Neural progenitor cell (in vitro differentiated cells): ENCODE results near the gene DNM1L. TPM values are rescaled to one million over a fixed set of nuclear protein-coding genes. Genes with fewer than 3 reads are reported as not detected.

Experiments
- DNase-seq: peaks from one replicate; pipeline ENCODE4 v3.0.0-alpha.2; 2016; ENCODE audit warnings: low spot score
- H2AFZ ChIP-seq: fragments of 200-600 bp; sonication (generic); replicated peaks from 2 replicates; pipeline ENCODE4 v1.6.1; 2016; ENCODE audit warnings: antibody characterized with exemption
- H3F3A ChIP-seq: fragments of 200-600 bp; sonication (generic); 2 replicates; pipeline ENCODE4 v1.6.1; 2016; ENCODE audit warnings: antibody characterized with exemption, low read depth
- H3K27ac ChIP-seq: fragments of 200-600 bp; sonication (generic); 2 replicates; pipeline ENCODE4 v1.5.1; 2016; ENCODE audit warnings: mild to moderate bottlenecking
- H3K27me3 ChIP-seq: fragments of 200-600 bp; sonication (generic); 2 replicates; pipeline ENCODE4 v1.6.1; 2016; ENCODE audit warnings: mild to moderate bottlenecking, moderate library complexity
- H3K36me3 ChIP-seq: fragments of 200-600 bp; sonication (generic); 2 replicates; pipeline ENCODE4 v1.5.1; 2016
- H3K4me1 ChIP-seq: fragments of 200-600 bp; sonication (generic); 2 replicates; pipeline ENCODE4 v1.6.1; 2016; ENCODE audit warnings: mixed run types
- H3K4me2 ChIP-seq: fragments of 200-600 bp; sonication (generic); 2 replicates; pipeline ENCODE4 v1.6.1; 2016
- H3K4me3 ChIP-seq: fragments of 200-600 bp; sonication (generic); 2 replicates; pipeline ENCODE4 v1.5.1; 2016
- H3K79me2 ChIP-seq: fragments of 200-600 bp; sonication (generic); 2 replicates; pipeline ENCODE4 v1.6.1; 2016; ENCODE audit warnings: low read depth
- H3K9ac ChIP-seq: fragments of 200-600 bp; sonication (generic); 2 replicates; pipeline ENCODE4 v1.6.1; 2016
- H3K9me3 ChIP-seq: fragments of 200-600 bp; sonication (generic); 2 replicates; pipeline ENCODE4 v1.5.1; 2016; ENCODE audit warnings: low read depth
- H4K20me1 ChIP-seq: fragments of 200-600 bp; sonication (generic); 2 replicates; pipeline ENCODE4 v1.6.1; 2016; ENCODE audit warnings: low read depth
- H3K27ac Mint-ChIP-seq: 3 replicates; pipeline ENCODE4 v1.8.0; 2021; ENCODE audit warnings: mixed read lengths
- H3K27me3 Mint-ChIP-seq: 2 replicates; pipeline ENCODE4 v1.8.0; 2022; ENCODE audit warnings: low read depth, mild to moderate bottlenecking, inconsistent platforms, moderate library complexity, mixed read lengths; ENCODE audit not compliant: insufficient read depth
- H3K36me3 Mint-ChIP-seq: 3 replicates; pipeline ENCODE4 v1.8.0; 2021; ENCODE audit warnings: mixed read lengths
- H3K4me1 Mint-ChIP-seq: 3 replicates; pipeline ENCODE4 v1.8.0; 2021; ENCODE audit warnings: mixed read lengths
- H3K4me3 Mint-ChIP-seq: 3 replicates; pipeline ENCODE4 v1.8.0; 2021; ENCODE audit warnings: mild to moderate bottlenecking, moderate library complexity, mixed read lengths
- H3K9me3 Mint-ChIP-seq: 3 replicates; pipeline ENCODE4 v1.8.0; 2020; ENCODE audit warnings: mixed read lengths
- EZH2 ChIP-seq: fragments of 200-600 bp; sonication (generic); IDR thresholded peaks from 2 replicates; pipeline ENCODE4 v1.6.1; 2017; ENCODE audit warnings: antibody characterized with exemption, mild to moderate bottlenecking, moderate library complexity
- EZH2phosphoT487 ChIP-seq: fragments of 200-600 bp; sonication (generic); IDR thresholded peaks from 2 replicates; pipeline ENCODE4 v1.6.1; 2017; ENCODE audit warnings: antibody characterized with exemption
- total RNA-seq: library from RNA; depleted of rRNA; stranded (reverse); fragments of >200 nt; gene quantifications from 2 replicates; pipeline ENCODE4 v1.2.3, GENCODE V29; 2015; ENCODE audit warnings: low replicate concordance
- TF ChIP-seq, protein P1 (sequence below): fragments of 200-600 bp; sonication (generic); IDR thresholded peaks from 2 replicates; pipeline ENCODE4 v1.5.1; 2017; ENCODE audit warnings: antibody characterized with exemption, mild to moderate bottlenecking

Gene DNM1L
- total RNA-seq, 1 donor from 2014 or later = 133 TPM

DNA sequence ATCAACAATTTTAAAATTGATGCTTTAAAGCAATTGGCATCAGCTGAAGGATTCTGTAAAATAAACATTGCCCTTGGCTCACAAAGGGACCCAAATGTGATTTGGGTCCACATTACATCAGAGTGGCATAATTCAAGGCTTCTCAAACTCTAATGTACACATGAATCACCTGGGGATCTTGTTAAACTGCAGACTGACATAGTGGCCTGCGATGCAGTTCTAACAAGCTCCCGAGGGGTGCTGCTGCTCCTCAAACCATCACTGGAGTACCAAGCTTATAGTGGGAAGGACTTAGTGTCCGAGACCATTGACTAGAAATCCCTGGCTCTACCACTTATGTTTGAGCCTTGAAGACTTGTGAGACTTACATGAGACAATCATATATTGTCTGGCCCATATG, 31.8 kb upstream of the DNM1L start:
- TF ChIP-seq, protein P1, sequence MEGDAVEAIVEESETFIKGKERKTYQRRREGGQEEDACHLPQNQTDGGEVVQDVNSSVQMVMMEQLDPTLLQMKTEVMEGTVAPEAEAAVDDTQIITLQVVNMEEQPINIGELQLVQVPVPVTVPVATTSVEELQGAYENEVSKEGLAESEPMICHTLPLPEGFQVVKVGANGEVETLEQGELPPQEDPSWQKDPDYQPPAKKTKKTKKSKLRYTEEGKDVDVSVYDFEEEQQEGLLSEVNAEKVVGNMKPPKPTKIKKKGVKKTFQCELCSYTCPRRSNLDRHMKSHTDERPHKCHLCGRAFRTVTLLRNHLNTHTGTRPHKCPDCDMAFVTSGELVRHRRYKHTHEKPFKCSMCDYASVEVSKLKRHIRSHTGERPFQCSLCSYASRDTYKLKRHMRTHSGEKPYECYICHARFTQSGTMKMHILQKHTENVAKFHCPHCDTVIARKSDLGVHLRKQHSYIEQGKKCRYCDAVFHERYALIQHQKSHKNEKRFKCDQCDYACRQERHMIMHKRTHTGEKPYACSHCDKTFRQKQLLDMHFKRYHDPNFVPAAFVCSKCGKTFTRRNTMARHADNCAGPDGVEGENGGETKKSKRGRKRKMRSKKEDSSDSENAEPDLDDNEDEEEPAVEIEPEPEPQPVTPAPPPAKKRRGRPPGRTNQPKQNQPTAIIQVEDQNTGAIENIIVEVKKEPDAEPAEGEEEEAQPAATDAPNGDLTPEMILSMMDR = no peak
- no peak for TF ChIP-seq EZH2
- no peak for TF ChIP-seq EZH2phosphoT487
- H3K9me3 ChIP-seq = no peaks in the 10 kb centered on the region
- H3K79me2 ChIP-seq = no peaks in the 10 kb centered on the region
- H3F3A ChIP-seq = peaks cover 8% of the 10 kb centered on the region
- H3K9ac ChIP-seq = no peak overlapping the region
- peaks cover 6% of the 10 kb centered on the region for H3K36me3 ChIP-seq
- no peaks in the 10 kb centered on the region for H4K20me1 ChIP-seq
- H3K9me3 Mint-ChIP-seq = no peaks in the 10 kb centered on the region
- peaks cover 3% of the 10 kb centered on the region for H3K36me3 Mint-ChIP-seq
- H3K4me1 Mint-ChIP-seq = no peaks in the 10 kb centered on the region
- H3K27me3 ChIP-seq = no peaks in the 10 kb centered on the region
- no peak for DNase-seq
- H3K4me3 Mint-ChIP-seq = no peak overlapping the region
- no peak overlapping the region for H3K27ac ChIP-seq
- no peak overlapping the region for H3K27ac Mint-ChIP-seq
- H2AFZ ChIP-seq = no peak overlapping the region
- no peak overlapping the region for H3K4me3 ChIP-seq
- no peaks in the 10 kb centered on the region for H3K27me3 Mint-ChIP-seq
- H3K4me2 ChIP-seq = no peak overlapping the region
- H3K4me1 ChIP-seq = no peaks in the 10 kb centered on the region

DNA sequence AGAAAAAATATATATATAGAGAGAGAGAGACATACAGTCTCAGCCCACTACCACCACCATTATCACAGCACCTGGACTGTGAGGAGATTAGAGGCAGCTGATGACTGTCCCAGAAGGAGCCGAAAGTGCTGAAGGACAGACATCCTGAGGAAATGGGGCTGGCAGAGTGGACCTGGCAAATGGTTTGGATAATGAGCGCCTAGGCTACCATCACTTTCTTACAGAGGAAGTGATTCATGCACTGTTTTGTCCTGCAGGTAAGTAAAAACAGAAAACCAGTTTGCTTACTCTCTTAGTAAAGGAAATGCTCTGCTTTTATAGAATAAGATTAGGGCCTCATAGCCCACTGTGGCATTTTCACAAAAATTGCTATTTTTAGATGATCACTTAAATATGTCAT, 28.6 kb upstream of the DNM1L start:
- no peak overlapping the region for H3K27ac ChIP-seq
- Mint-ChIP-seq H3K36me3 (peaks cover 3% of the 10 kb centered on the region), H3K27ac (no peak overlapping the region), H3K27me3 (peaks cover 3% of the 10 kb centered on the region), H3K4me3 (no peak overlapping the region), H3K4me1 (no peaks in the 10 kb centered on the region), H3K9me3 (no peaks in the 10 kb centered on the region)
- H3K9me3 ChIP-seq = no peaks in the 10 kb centered on the region
- H3K4me2 ChIP-seq = no peak overlapping the region
- no peaks in the 10 kb centered on the region for H3K79me2 ChIP-seq
- H3K4me3 ChIP-seq = no peak overlapping the region
- no peaks in the 10 kb centered on the region for H3K36me3 ChIP-seq
- no peaks in the 10 kb centered on the region for H3K27me3 ChIP-seq
- H4K20me1 ChIP-seq = no peaks in the 10 kb centered on the region
- H3K4me1 ChIP-seq = no peaks in the 10 kb centered on the region
- peaks cover 8% of the 10 kb centered on the region for H3F3A ChIP-seq
- H2AFZ ChIP-seq = no peak overlapping the region
- H3K9ac ChIP-seq = no peak overlapping the region
- DNase-seq = no peak
- TF ChIP-seq, protein P1 = no peak
- TF ChIP-seq EZH2 = no peak
- TF ChIP-seq EZH2phosphoT487 = no peak

DNA sequence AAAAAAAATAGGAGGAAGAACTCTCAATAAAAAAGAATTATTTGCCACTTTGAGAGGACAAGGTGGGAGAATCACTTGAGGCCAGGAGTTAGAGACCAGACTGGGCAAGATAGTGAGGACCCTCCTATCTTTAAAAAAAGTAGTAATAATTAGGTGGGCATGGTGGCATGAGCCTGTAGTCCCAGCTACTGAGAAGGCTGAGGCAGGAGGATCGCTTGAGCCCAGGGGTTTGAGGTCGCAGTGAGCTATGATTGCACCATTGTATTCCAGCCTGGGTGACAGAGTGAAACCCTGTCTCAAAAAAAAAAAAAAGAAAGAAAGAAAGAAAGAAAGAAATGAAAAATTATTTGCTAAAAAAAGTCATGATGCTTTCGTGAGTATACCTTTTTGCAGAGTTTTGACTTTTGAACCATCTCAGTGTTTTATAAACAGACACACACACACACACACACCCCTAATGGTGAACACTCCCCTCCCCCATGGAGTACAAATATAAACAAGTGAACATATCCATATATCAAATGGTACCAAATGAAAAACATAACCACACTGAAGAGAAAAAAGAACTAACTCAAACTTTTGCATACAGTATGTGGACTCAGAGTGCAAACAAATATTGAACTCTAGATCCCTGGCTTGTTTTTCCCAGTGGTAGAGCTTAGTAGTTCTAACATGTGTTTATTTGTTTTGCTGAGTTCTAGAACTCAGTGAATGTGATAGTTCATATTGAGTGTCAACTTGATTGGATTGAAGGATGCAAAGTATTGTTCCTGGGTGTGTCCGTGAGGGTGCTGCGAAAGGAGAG, 27.7 kb upstream of the DNM1L start:
- H3K27me3 Mint-ChIP-seq = peaks cover 3% of the 10 kb centered on the region
- Histone ChIP-seq H2AFZ (no peak overlapping the region), H3K9ac (no peak overlapping the region), H3K27me3 (no peaks in the 10 kb centered on the region), H3K9me3 (no peaks in the 10 kb centered on the region), H3K4me3 (no peak overlapping the region), H3K4me1 (no peaks in the 10 kb centered on the region), H3K4me2 (no peak overlapping the region), H3K27ac (no peak overlapping the region), H3K79me2 (no peaks in the 10 kb centered on the region), H3K36me3 (no peaks in the 10 kb centered on the region), H3F3A (peaks cover 8% of the 10 kb centered on the region), H4K20me1 (no peaks in the 10 kb centered on the region)
- H3K27ac Mint-ChIP-seq = no peak overlapping the region
- H3K4me1 Mint-ChIP-seq = no peaks in the 10 kb centered on the region
- TF ChIP-seq, protein P1 = no peak
- H3K36me3 Mint-ChIP-seq = no peaks in the 10 kb centered on the region
- no peak overlapping the region for H3K4me3 Mint-ChIP-seq
- no peaks in the 10 kb centered on the region for H3K9me3 Mint-ChIP-seq
- DNase-seq = no peak
